Stimulated activated CD4-positive, alpha-beta T cell treated with anti-CD3 and anti-CD28 coated beads, Interleukin-1b, Interleukin-23, amount 100 ng/mL, for 24 hours (primary cell): ENCODE data around the gene CWC15.
"Not testable (repeated sequence)": the region's sequence is repeated elsewhere in the genome, so short reads cannot be mapped to it uniquely, and the experiment has no call there.

Experiments
- DNase-seq, 4 experiments: peaks; one replicate each; pipeline ENCODE4 v3.0.0-alpha.2; 2020; ENCODE audit warnings: low read depth in 4 of 4, low spot score in 1 of 4

The CWC15 gene

GRCh38 chr11:94973099-94973968 lies at the start of gene CWC15, which contains the start of gene KDM4D:
CWC15 (minus strand) TSS chr11:94973556; CDS start chr11:94972185, 1,371 bp downstream.
KDM4D (plus strand) TSS chr11:94973709; CDS start chr11:94997373, 23,664 bp downstream.
- DNase-seq, result peak; percentile 88 to 92 (median 90)

- not testable (repeated sequence) for DNase-seq
Measured at GRCh38 chr11:95021468-95021867, 48.1 kb upstream of the CWC15 start.

- DNase-seq, result no peak
Measured at GRCh38 chr11:95016139-95016538, 42.8 kb upstream of the CWC15 start.

- DNase-seq, result no peak
Measured at GRCh38 chr11:95014184-95014821, 40.9 kb upstream of the CWC15 start.

GRCh38 chr11:95011376-95011775 lies 38.0 kb upstream of the CWC15 start:
- DNase-seq, result no peak

GRCh38 chr11:95005642-95006041 lies 32.3 kb upstream of the CWC15 start:
- DNase-seq, result no peak

- DNase-seq, result no peak
Measured at GRCh38 chr11:95003716-95004115, 30.4 kb upstream of the CWC15 start.

- no peak for DNase-seq
Measured at GRCh38 chr11:94998285-94998684, 24.9 kb upstream of the CWC15 start.

- DNase-seq, result no peak
Measured at GRCh38 chr11:94997437-94997836, 24.1 kb upstream of the CWC15 start.

GRCh38 chr11:94993400-94993943 lies 20.1 kb upstream of the CWC15 start:
- DNase-seq, result no peak

- DNase-seq, result no peak
Measured at GRCh38 chr11:94988748-94989147, 15.4 kb upstream of the CWC15 start.

- no peak for DNase-seq
Measured at GRCh38 chr11:94987378-94987777, 14.0 kb upstream of the CWC15 start.

- DNase-seq, result no peak
Measured at GRCh38 chr11:94975599-94975998, 2.2 kb upstream of the CWC15 start.

- no peak for DNase-seq
Measured at GRCh38 chr11:94974178-94974577, 822 bp upstream of the CWC15 start.

- no peak for DNase-seq
Measured at GRCh38 chr11:94972700-94973098, 657 bp downstream of the CWC15 start.

GRCh38 chr11:94968334-94968958 lies 4.9 kb downstream of the CWC15 start:
- no peak for DNase-seq

GRCh38 chr11:94964934-94965333 lies 8.4 kb downstream of the CWC15 start:
- DNase-seq, result no peak

GRCh38 chr11:94961255-94961654 lies 12.1 kb downstream of the CWC15 start:
- DNase-seq, result no peak

- no peak for DNase-seq
Measured at GRCh38 chr11:94960488-94960887, 12.9 kb downstream of the CWC15 start.

- no peak for DNase-seq
Measured at GRCh38 chr11:94959179-94959578, 14.2 kb downstream of the CWC15 start.

GRCh38 chr11:94958121-94958696 lies 15.1 kb downstream of the CWC15 start:
- DNase-seq, result no peak
